Loucy (cell line): ENCODE data around the gene GMPR2.

Source experiments
- H2AFZ ChIP-seq: fragments of 200-600 bp; sonication (generic); 2 replicates; pipeline ENCODE4 v1.6.0; 2016; ENCODE audit warnings: antibody characterized with exemption, mild to moderate bottlenecking, low read length, moderate library complexity
- H3F3A ChIP-seq: fragments of 200-600 bp; 2 replicates; pipeline ENCODE4 v1.6.0; 2016; ENCODE audit warnings: antibody characterized with exemption, low read depth, mild to moderate bottlenecking
- H3K27me3 ChIP-seq: fragments of 200-600 bp; sonication (generic); 2 replicates; pipeline ENCODE4 v1.6.1; 2014; ENCODE audit warnings: low read length, mild to moderate bottlenecking; ENCODE audit not compliant: insufficient read depth, poor library complexity, severe bottlenecking
- H3K36me3 ChIP-seq: fragments of 200-600 bp; sonication (generic); 2 replicates; pipeline ENCODE4 v1.6.1; 2016; ENCODE audit warnings: low read length; ENCODE audit not compliant: insufficient read depth
- H3K4me1 ChIP-seq: fragments of 200-600 bp; sonication (generic); 2 replicates; pipeline ENCODE4 v1.5.1; 2014; ENCODE audit warnings: low read length, mild to moderate bottlenecking; ENCODE audit not compliant: insufficient read depth, poor library complexity, severe bottlenecking
- H3K4me2 ChIP-seq: fragments of 200-600 bp; sonication (generic); 2 replicates; pipeline ENCODE4 v1.6.0; 2014; ENCODE audit warnings: antibody characterized with exemption, low read length, low read depth, mild to moderate bottlenecking; ENCODE audit not compliant: poor library complexity, severe bottlenecking
- H3K4me3 ChIP-seq: fragments of 200-600 bp; sonication (generic); 2 replicates; pipeline ENCODE4 v1.5.1; 2014; ENCODE audit warnings: low read length, mild to moderate bottlenecking, mixed read lengths; ENCODE audit not compliant: poor library complexity, severe bottlenecking
- H3K79me2 ChIP-seq: fragments of 200-600 bp; sonication (generic); 2 replicates; pipeline ENCODE4 v1.6.1; 2014; ENCODE audit warnings: low read length; ENCODE audit not compliant: insufficient read depth
- H3K9ac ChIP-seq: fragments of 200-600 bp; sonication (generic); 2 replicates; pipeline ENCODE4 v1.6.0; 2014; ENCODE audit warnings: mild to moderate bottlenecking, low read depth, low read length, moderate library complexity; ENCODE audit not compliant: poor library complexity, severe bottlenecking
- H3K9me2 ChIP-seq: fragments of 200-600 bp; sonication (generic); replicated peaks from 2 replicates; pipeline ENCODE4 v1.6.1; 2016; ENCODE audit warnings: low read depth, low read length, mixed read lengths
- H3K9me3 ChIP-seq: fragments of 200-600 bp; sonication (generic); 2 replicates; pipeline ENCODE4 v1.6.1; 2014; ENCODE audit warnings: mild to moderate bottlenecking, antibody characterized with exemption, low read length, low read depth; ENCODE audit not compliant: insufficient read depth
- H4K20me1 ChIP-seq: fragments of 200-600 bp; sonication (generic); 2 replicates; pipeline ENCODE4 v1.6.0; 2014; ENCODE audit warnings: antibody characterized with exemption, low read length, mild to moderate bottlenecking; ENCODE audit not compliant: insufficient read depth, poor library complexity, severe bottlenecking
- EZH2phosphoT487 ChIP-seq: fragments of 200-600 bp; IDR thresholded peaks from 2 replicates; pipeline ENCODE4 v1.6.1; 2018; ENCODE audit warnings: antibody characterized with exemption, mild to moderate bottlenecking, moderate library complexity, borderline replicate concordance
- TF ChIP-seq, protein P1 (sequence below): fragments of 200-600 bp; sonication (generic); conservative IDR thresholded peaks from 2 replicates; pipeline ENCODE4 v1.5.1; 2014; ENCODE audit warnings: mild to moderate bottlenecking, antibody characterized with exemption, low read length

GMPR2 gene

DNA sequence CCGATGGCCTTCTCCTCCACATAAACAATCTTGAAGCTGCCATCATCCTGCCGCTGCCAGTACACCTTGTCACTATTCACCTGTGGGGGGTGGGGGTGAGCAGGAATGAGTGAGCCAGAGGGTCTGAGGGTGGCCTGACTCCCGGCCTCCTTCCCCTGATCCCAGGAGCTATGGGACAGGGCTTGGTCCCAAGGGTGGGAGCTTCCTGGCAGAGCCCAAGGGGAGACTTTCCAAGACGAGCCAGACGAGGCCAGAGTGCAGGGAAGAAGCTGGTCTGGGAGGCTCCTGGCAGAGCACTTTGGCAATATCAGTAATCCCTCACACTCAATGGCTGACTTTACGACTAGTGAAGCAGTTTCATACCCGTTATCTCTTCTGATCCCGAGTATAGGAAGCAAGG is 22.7 kb downstream of the GMPR2 start:
- TF ChIP-seq, protein P1, sequence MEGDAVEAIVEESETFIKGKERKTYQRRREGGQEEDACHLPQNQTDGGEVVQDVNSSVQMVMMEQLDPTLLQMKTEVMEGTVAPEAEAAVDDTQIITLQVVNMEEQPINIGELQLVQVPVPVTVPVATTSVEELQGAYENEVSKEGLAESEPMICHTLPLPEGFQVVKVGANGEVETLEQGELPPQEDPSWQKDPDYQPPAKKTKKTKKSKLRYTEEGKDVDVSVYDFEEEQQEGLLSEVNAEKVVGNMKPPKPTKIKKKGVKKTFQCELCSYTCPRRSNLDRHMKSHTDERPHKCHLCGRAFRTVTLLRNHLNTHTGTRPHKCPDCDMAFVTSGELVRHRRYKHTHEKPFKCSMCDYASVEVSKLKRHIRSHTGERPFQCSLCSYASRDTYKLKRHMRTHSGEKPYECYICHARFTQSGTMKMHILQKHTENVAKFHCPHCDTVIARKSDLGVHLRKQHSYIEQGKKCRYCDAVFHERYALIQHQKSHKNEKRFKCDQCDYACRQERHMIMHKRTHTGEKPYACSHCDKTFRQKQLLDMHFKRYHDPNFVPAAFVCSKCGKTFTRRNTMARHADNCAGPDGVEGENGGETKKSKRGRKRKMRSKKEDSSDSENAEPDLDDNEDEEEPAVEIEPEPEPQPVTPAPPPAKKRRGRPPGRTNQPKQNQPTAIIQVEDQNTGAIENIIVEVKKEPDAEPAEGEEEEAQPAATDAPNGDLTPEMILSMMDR: no peak
- no peak for TF ChIP-seq EZH2phosphoT487
- no peaks in the 10 kb centered on the region for H3K27me3 ChIP-seq
- H3K4me2 ChIP-seq: no peak overlapping the region
- H3K9me2 ChIP-seq: no peaks in the 10 kb centered on the region
- H3K79me2 ChIP-seq: no peaks in the 10 kb centered on the region
- no peaks in the 10 kb centered on the region for H3K36me3 ChIP-seq
- H4K20me1 ChIP-seq: no peaks in the 10 kb centered on the region
- no peak overlapping the region for H3K4me3 ChIP-seq
- no peak overlapping the region for H3K9ac ChIP-seq
- no peak overlapping the region for H2AFZ ChIP-seq
- no peaks in the 10 kb centered on the region for H3K4me1 ChIP-seq
- H3K9me3 ChIP-seq: no peaks in the 10 kb centered on the region
- H3F3A ChIP-seq: no peaks in the 10 kb centered on the region

DNA sequence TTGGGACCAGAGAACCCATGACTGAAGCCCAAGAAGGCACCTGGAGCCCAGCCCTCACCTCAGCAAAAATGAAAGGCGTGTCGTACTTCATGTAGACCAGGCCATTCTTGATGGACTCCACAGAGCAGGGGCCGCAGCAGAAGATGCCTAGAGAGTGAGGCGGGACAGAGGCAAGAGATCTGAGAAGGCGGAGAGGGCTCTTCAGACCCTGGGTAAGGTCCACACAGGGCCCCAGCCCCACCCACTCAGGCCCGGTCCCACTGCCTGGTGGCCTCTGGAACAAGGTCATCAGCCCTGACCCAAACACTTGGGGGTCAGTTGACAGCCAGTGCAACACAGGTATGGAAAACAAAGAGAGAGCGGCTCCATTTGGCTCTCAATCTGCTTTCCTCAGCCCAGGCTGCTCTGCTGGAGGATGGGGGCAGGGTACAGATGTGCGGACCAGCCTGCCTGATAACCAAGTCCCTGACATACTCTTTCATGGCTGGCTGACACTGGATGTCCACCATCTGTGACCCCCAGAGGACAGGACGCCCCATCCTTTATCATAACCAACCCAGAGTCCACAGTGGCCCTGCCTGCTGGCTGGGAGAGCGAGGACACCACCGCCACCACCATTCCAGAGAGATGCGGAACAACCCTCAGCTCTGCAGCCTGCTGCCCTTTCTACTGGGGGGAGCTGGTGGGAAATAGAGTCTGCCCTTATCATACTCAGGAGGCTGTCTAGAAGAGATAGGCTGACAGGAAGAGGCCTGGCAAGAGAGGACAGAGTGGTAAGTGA is 23.4 kb downstream of the GMPR2 start:
- Histone ChIP-seq H4K20me1 (no peaks in the 10 kb centered on the region), H3K4me2 (no peak overlapping the region), H2AFZ (no peak overlapping the region), H3K79me2 (no peaks in the 10 kb centered on the region), H3K36me3 (no peaks in the 10 kb centered on the region), H3K9me3 (no peaks in the 10 kb centered on the region), H3K9ac (no peak overlapping the region), H3F3A (no peaks in the 10 kb centered on the region), H3K4me1 (no peaks in the 10 kb centered on the region), H3K27me3 (no peaks in the 10 kb centered on the region), H3K9me2 (no peaks in the 10 kb centered on the region), H3K4me3 (no peak overlapping the region)
- TF ChIP-seq, protein P1: no peak

DNA sequence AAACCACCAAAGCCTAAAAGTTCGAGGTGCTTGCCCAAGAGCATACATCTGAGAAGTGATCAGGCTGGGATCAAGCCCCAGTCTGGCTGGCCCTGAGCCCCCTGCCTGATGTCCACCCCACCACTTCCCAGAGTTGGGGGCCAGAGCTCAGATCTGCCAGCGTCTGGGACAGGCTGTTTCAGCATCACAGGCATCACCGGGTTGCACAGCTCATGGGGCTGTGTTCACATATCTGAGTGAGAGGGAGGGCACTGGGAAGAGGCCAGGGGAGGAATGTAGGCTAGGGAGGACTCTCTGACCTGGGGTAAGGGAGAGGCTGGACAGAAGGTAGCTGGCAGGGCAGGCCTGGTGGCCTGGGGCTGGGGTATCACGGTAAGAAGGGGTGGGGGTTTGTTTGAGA is 24.2 kb downstream of the GMPR2 start:
- Histone ChIP-seq H3K4me2 (no peak overlapping the region), H3K9ac (no peak overlapping the region), H3K79me2 (no peaks in the 10 kb centered on the region), H3K9me2 (no peaks in the 10 kb centered on the region), H3K4me1 (no peaks in the 10 kb centered on the region), H3F3A (no peaks in the 10 kb centered on the region), H3K36me3 (no peaks in the 10 kb centered on the region), H4K20me1 (no peaks in the 10 kb centered on the region), H3K9me3 (no peaks in the 10 kb centered on the region), H2AFZ (no peak overlapping the region), H3K4me3 (no peak overlapping the region), H3K27me3 (no peaks in the 10 kb centered on the region)
- TF ChIP-seq, protein P1: no peak
- TF ChIP-seq EZH2phosphoT487: no peak
